Neuronal stem cell (in vitro differentiated cells): ENCODE data around the gene THSD4.
A peak's percentile ranks its signal among the peaks of the same experiment; 100 is the strongest.

Experiments used
- DNase-seq: peaks from one replicate; pipeline ENCODE4 v3.0.0-alpha.2; 2013; ENCODE audit warnings: low spot score
- H2AFZ ChIP-seq: one replicate; pipeline ENCODE4 v1.6.1; 2013; ENCODE audit warnings: mild to moderate bottlenecking, low read length, inconsistent platforms
- H2AK5ac ChIP-seq: 2 replicates; pipeline ENCODE4 v1.6.1; 2013; ENCODE audit warnings: low read depth, mild to moderate bottlenecking, inconsistent platforms, low read length, moderate library complexity, mixed read lengths
- H2BK120ac ChIP-seq: 2 replicates; pipeline ENCODE4 v1.6.1; 2013; ENCODE audit warnings: low read depth, mild to moderate bottlenecking, inconsistent platforms, low read length, moderate library complexity, mixed read lengths
- H2BK12ac ChIP-seq: one replicate; pipeline ENCODE4 v1.6.1; 2013; ENCODE audit warnings: low read length, inconsistent platforms
- H2BK15ac ChIP-seq: 2 replicates; pipeline ENCODE4 v1.6.1; 2013; ENCODE audit warnings: mild to moderate bottlenecking, low read length, inconsistent platforms, mixed read lengths
- H2BK5ac ChIP-seq: one replicate; pipeline ENCODE4 v1.6.1; 2013; ENCODE audit warnings: inconsistent platforms, mild to moderate bottlenecking, low read length, moderate library complexity
- H3K14ac ChIP-seq: one replicate; pipeline ENCODE4 v1.6.1; 2013; ENCODE audit warnings: low read length, inconsistent platforms
- H3K18ac ChIP-seq: 2 replicates; pipeline ENCODE4 v1.6.1; 2013; ENCODE audit warnings: low read length, inconsistent platforms
- H3K23ac ChIP-seq: 2 replicates; pipeline ENCODE4 v1.6.1; 2013; ENCODE audit warnings: low read depth, mild to moderate bottlenecking, mixed read lengths, low read length, inconsistent platforms; ENCODE audit not compliant: poor library complexity
- H3K27ac ChIP-seq: replicated peaks from 3 replicates; pipeline ENCODE4 v1.5.1; 2013; ENCODE audit warnings: low read length, inconsistent platforms
- H3K27me3 ChIP-seq, 3 experiments: 2 replicates each; pipeline ENCODE4 v1.6.1; 2013; ENCODE audit warnings: low read length in 3 of 3, mild to moderate bottlenecking in 2 of 3, inconsistent platforms in 1 of 3, low read depth in 1 of 3, mixed read lengths in 1 of 3, moderate library complexity in 1 of 3; ENCODE audit not compliant: control insufficient read depth in 3 of 3, insufficient read depth in 3 of 3
- H3K36me3 ChIP-seq, 2 donors: replicated peaks in 1 of 2; 2 replicates each; pipeline ENCODE4 v1.6.1; 2013; ENCODE audit warnings: low read length in 2 of 2; ENCODE audit not compliant: control insufficient read depth in 2 of 2, insufficient read depth in 2 of 2
- H3K4ac ChIP-seq: 2 replicates; pipeline ENCODE4 v1.6.1; 2013; ENCODE audit warnings: inconsistent platforms, mild to moderate bottlenecking, low read length, moderate library complexity
- H3K4me1 ChIP-seq, 2 donors: 1 replicate in 1 of 2; 2 replicates in 1 of 2; pipeline ENCODE4 v1.6.1; 2013; ENCODE audit warnings: low read length in 2 of 2, low read depth in 1 of 2; ENCODE audit not compliant: control insufficient read depth in 2 of 2, insufficient read depth in 1 of 2
- H3K4me2 ChIP-seq: one replicate; pipeline ENCODE4 v1.6.1; 2013; ENCODE audit warnings: mild to moderate bottlenecking, low read length, inconsistent platforms; ENCODE audit not compliant: insufficient read depth, poor library complexity, severe bottlenecking
- H3K4me3 ChIP-seq, 2 donors: 2 replicates each; pipeline ENCODE4 v1.5.1; 2013; ENCODE audit warnings: low read length in 2 of 2, mild to moderate bottlenecking in 2 of 2, inconsistent platforms in 1 of 2, moderate library complexity in 1 of 2
- H3K79me1 ChIP-seq: one replicate; pipeline ENCODE4 v1.6.1; 2013; ENCODE audit warnings: low read depth, mild to moderate bottlenecking, inconsistent platforms, low read length, moderate library complexity
- H3K9ac ChIP-seq: one replicate; pipeline ENCODE4 v1.6.1; 2013; ENCODE audit warnings: mild to moderate bottlenecking, low read depth, low read length, inconsistent platforms; ENCODE audit not compliant: poor library complexity
- H3K9me3 ChIP-seq, 2 donors: replicated peaks in 1 of 2; 2 replicates each; pipeline versions ENCODE3 to v1.6.1; 2013; ENCODE audit warnings: low read length in 2 of 2, mild to moderate bottlenecking in 2 of 2, inconsistent platforms in 1 of 2, low read depth in 1 of 2, mixed read lengths in 1 of 2, moderate library complexity in 1 of 2; ENCODE audit not compliant: control insufficient read depth in 2 of 2, insufficient read depth in 1 of 2
- H4K8ac ChIP-seq: one replicate; pipeline ENCODE4 v1.6.1; 2013; ENCODE audit warnings: low read depth, mild to moderate bottlenecking, inconsistent platforms, low read length, moderate library complexity
- H4K91ac ChIP-seq: one replicate; pipeline ENCODE4 v1.6.1; 2013; ENCODE audit warnings: low read length, low read depth, mild to moderate bottlenecking, inconsistent platforms; ENCODE audit not compliant: poor library complexity
- WGBS, 2 donors: extraction: QIAGEN DNeasy Blood & Tissue Kit; methylation state at CpG; one replicate each; pipeline ENCODE4 v1.1.7; 2013; ENCODE audit warnings: missing lambda C conversion rate in 2 of 2, mixed read lengths in 1 of 2; ENCODE audit not compliant: insufficient read length in 2 of 2, insufficient replicate concordance in 1 of 2; ENCODE audit errors: extremely low coverage in 2 of 2; 5-methylcytosine and 5-hydroxymethylcytosine counted together

Gene THSD4

GRCh38 chr15:71780115-71780976 lies 665.1 kb downstream of the THSD4 start:
- H2BK5ac ChIP-seq = no peak overlapping the region
- no CpG with 5 or more reads among the region's 13 CpGs for WGBS, 2 donors
- no peak overlapping the region for H3K9ac ChIP-seq
- no peak overlapping the region for H3K4ac ChIP-seq
- peaks cover 0 to 5% of the 10 kb centered on the region in 2 donors for H3K4me1 ChIP-seq
- H2BK12ac ChIP-seq = no peak overlapping the region
- H4K8ac ChIP-seq = no peak overlapping the region
- no peaks in the 10 kb centered on the region for H3K79me1 ChIP-seq
- H2BK120ac ChIP-seq = no peak overlapping the region
- DNase-seq = peak; percentile 41
- no peak overlapping the region for H3K14ac ChIP-seq
- H2AFZ ChIP-seq = peak overlapping the region; percentile 14
- no peak overlapping the region for H2AK5ac ChIP-seq
- no peak overlapping the region for H3K4me3 ChIP-seq
- H3K27me3 ChIP-seq = peaks cover 0 to 6% (median 0%) of the 10 kb centered on the region in 3 experiments
- H3K18ac ChIP-seq = no peak overlapping the region
- no peak overlapping the region for H3K23ac ChIP-seq
- no peak overlapping the region for H3K27ac ChIP-seq
- H3K4me2 ChIP-seq = no peak overlapping the region
- no peaks in the 10 kb centered on the region for H3K36me3 ChIP-seq
- H4K91ac ChIP-seq = no peak overlapping the region
- H3K9me3 ChIP-seq = no peaks in the 10 kb centered on the region
- no peak overlapping the region for H2BK15ac ChIP-seq

DNA sequence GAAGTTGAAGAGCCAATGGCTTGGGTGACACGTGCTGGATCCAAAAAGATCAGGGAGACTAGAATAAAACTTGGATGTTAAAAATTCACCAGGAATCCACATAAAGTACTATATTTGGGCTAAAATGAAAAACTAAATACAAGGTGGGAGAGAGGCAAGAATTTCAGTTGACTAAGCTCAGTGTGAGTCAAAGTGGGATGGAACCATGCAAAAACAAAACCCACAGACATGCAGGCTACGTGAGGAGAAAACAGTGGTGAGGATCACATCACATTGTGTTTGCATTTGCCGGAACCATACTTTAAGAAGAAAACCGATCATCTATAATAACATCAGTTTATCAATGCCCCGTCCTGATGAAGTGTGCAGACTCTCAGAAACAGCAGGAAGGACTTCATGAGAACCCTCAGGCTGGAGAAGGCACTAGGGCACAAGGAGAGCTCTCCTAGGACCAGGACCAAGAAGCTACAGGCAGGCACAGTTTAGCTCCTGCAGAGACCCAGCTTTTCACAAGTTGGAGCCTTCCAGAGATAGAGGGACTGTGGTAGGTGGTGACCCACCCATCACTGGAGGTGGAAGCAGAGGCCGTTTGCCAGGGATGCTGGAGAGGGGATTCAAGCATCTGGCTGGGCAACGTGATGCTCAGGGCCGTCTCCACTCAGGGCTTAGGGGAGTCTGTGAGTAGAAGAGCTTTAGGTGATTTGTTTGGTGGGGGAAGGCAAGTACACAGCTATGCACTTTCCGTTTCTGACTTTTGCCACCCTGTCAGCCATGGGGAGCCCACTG lies 666.1 kb downstream of the THSD4 start:
- Histone ChIP-seq H2BK12ac (no peak overlapping the region), H4K8ac (no peak overlapping the region), H3K18ac (peak overlapping the region; percentile 15), H3K14ac (no peak overlapping the region), H3K79me1 (no peaks in the 10 kb centered on the region), H2BK120ac (no peak overlapping the region), H3K4me3 (no peak overlapping the region), H3K27ac (no peak overlapping the region), H3K9ac (no peak overlapping the region), H3K27me3 (peaks cover 0 to 6% (median 0%) of the 10 kb centered on the region in 3 experiments), H3K36me3 (no peaks in the 10 kb centered on the region), H3K4me2 (no peak overlapping the region), H3K9me3 (no peaks in the 10 kb centered on the region), H2AFZ (no peak overlapping the region), H2BK5ac (no peak overlapping the region), H4K91ac (no peak overlapping the region), H2BK15ac (no peak overlapping the region), H3K4me1 (peaks cover 0 to 5% of the 10 kb centered on the region in 2 donors), H3K23ac (no peak overlapping the region), H2AK5ac (no peak overlapping the region), H3K4ac (no peak overlapping the region)
- no CpG with 5 or more reads among the region's 9 CpGs for WGBS, 2 donors
- DNase-seq = no peak

DNA sequence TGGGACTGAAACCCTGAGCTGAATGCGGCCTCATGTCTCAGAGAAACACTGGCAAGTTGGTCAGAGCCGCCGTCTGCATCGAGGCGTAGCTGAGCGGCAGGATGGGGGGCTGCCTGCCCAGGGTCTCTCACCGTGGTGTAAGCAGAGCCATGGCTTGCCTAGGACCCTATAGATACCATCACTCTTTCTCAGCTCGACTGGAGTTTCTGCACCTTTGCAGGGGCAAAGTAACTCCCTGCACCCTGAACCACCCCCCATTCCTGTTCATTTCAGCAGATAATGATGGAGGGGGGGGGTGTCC lies 666.6 kb downstream of the THSD4 start:
- no peak overlapping the region for H3K4me3 ChIP-seq
- no peak overlapping the region for H3K9ac ChIP-seq
- H3K4me2 ChIP-seq = no peak overlapping the region
- WGBS, 2 donors = no CpG with 5 or more reads among the region's 8 CpGs
- H3K4ac ChIP-seq = no peak overlapping the region
- H3K18ac ChIP-seq = peak overlapping the region; percentile 15
- no peak overlapping the region for H2AK5ac ChIP-seq
- H3K79me1 ChIP-seq = no peaks in the 10 kb centered on the region
- H2BK5ac ChIP-seq = no peak overlapping the region
- no peak overlapping the region for H3K23ac ChIP-seq
- H3K9me3 ChIP-seq = no peaks in the 10 kb centered on the region
- H3K27ac ChIP-seq = no peak overlapping the region
- no peak overlapping the region for H2BK120ac ChIP-seq
- H4K8ac ChIP-seq = no peak overlapping the region
- H2BK15ac ChIP-seq = no peak overlapping the region
- no peak overlapping the region for H3K14ac ChIP-seq
- no peaks in the 10 kb centered on the region for H3K36me3 ChIP-seq
- peaks cover 0 to 5% of the 10 kb centered on the region in 2 donors for H3K4me1 ChIP-seq
- no peak overlapping the region for H4K91ac ChIP-seq
- H3K27me3 ChIP-seq = peaks cover 0 to 6% (median 0%) of the 10 kb centered on the region in 3 experiments
- DNase-seq = no peak
- H2BK12ac ChIP-seq = no peak overlapping the region
- H2AFZ ChIP-seq = no peak overlapping the region
